Brain pericyte (primary cell): Measurements from ENCODE around the gene MTRFR.

Experiments
- DNase-seq: peaks from one replicate; pipeline ENCODE4 v3.0.0-alpha.2; 2012; ENCODE audit warnings: low read depth, low spot score

Gene MTRFR

GRCh38 chr12:123270214-123271000 lies 37.2 kb downstream of the MTRFR start:
- DNase-seq = no peak

- DNase-seq = no peak
Observed at GRCh38 chr12:123271001-123271668, 37.9 kb downstream of the MTRFR start.

GRCh38 chr12:123273166-123273565 lies 39.9 kb downstream of the MTRFR start:
- DNase-seq = no peak

- DNase-seq = no peak
Observed at GRCh38 chr12:123278101-123278627, 44.9 kb downstream of the MTRFR start.

- no peak for DNase-seq
Observed at GRCh38 chr12:123280971-123281370, 47.7 kb downstream of the MTRFR start.

GRCh38 chr12:123282111-123282510 lies 48.9 kb downstream of the MTRFR start:
- no peak for DNase-seq

GRCh38 chr12:123283461-123283860 lies 50.2 kb downstream of the MTRFR start:
- DNase-seq = no peak

- no peak for DNase-seq
Observed at GRCh38 chr12:123284669-123285068, 51.4 kb downstream of the MTRFR start.

GRCh38 chr12:123286652-123287373 lies 53.6 kb downstream of the MTRFR start:
- no peak for DNase-seq

GRCh38 chr12:123288751-123289346 lies 55.6 kb downstream of the MTRFR start:
- no peak for DNase-seq

- no peak for DNase-seq
Observed at GRCh38 chr12:123289911-123290310, 56.7 kb downstream of the MTRFR start.

- no peak for DNase-seq
Observed at GRCh38 chr12:123293178-123293760, 60.0 kb downstream of the MTRFR start.

- DNase-seq = no peak
Observed at GRCh38 chr12:123305136-123305535, 71.9 kb downstream of the MTRFR start.

- DNase-seq = no peak
Observed at GRCh38 chr12:123306200-123306599, 73.0 kb downstream of the MTRFR start.
